AG09309 (cell line): Measurements from ENCODE around the gene ZNF687.
A peak's percentile ranks its signal among the peaks of the same experiment; 100 is the strongest.

ENCODE experiments used
- DNase-seq: peaks from one replicate; pipeline ENCODE4 v3.0.0-alpha.2; 2010; ENCODE audit warnings: low read depth
- H3K4me3 ChIP-seq: 2 replicates; pipeline ENCODE4 v1.5.1; 2011; ENCODE audit warnings: mild to moderate bottlenecking, low read depth, low read length, moderate library complexity; ENCODE audit not compliant: control insufficient read depth
- TF ChIP-seq, protein P1 (sequence below): IDR thresholded peaks from 2 replicates; pipeline ENCODE4 v1.5.1; 2011; ENCODE audit warnings: mild to moderate bottlenecking, low read depth, low read length, inconsistent platforms; ENCODE audit not compliant: insufficient read depth, control insufficient read depth; ENCODE audit errors: missing control alignments

Gene ZNF687

DNA sequence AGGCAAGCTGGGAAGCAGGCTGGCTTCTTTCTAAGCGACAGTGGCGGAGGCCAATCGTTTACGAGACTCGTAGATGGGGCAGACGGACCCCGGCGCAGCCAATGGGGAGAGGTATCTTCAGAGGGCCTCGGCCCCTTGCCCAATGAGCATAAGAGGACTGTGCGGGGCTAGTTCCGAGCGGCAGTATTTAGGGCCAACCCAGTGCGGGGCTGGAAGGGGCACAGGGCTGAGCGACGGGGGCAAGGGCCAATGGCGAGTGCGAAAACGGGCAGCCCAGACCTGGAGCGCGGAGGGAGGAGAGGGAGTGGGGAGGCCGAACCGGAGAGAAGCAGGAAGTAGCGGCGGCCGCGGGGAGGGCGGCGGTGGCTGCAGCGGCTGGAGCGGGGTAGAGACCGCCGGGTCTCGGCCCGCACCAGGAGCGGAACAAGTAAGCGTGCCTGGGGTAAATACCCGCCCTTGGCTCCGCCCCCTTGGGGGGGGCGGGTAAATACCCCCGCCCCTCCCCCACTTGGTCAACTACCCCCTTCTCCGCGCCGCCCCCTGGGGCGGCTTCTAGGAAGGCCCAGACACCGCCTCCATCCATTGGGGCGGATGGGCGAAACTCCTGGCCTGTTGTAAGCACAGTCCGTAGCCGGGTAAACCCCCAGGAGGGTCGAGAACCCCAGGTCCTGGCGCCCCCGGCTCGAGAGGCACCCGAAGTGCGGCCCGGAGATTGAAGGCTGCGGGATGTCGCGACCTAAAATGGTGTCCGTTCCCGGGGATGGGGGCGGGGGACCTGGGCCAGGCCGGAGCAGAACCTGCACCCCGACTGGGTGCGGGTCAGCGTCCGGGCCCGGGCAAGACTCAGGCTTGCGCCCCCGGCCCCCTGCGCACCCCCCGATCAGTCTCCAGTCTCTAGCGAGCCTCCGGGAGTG is at the start of gene ZNF687:
Gene ZNF687, plus strand, starts transcription at position 331 of the 914 bp plus-strand sequence. CDS start 3,993 bp downstream, outside the sequence.
- peak; percentile 100 for DNase-seq
- peak within 1 kb of the TSS; percentile 90 for H3K4me3 ChIP-seq
- TF ChIP-seq, protein P1, sequence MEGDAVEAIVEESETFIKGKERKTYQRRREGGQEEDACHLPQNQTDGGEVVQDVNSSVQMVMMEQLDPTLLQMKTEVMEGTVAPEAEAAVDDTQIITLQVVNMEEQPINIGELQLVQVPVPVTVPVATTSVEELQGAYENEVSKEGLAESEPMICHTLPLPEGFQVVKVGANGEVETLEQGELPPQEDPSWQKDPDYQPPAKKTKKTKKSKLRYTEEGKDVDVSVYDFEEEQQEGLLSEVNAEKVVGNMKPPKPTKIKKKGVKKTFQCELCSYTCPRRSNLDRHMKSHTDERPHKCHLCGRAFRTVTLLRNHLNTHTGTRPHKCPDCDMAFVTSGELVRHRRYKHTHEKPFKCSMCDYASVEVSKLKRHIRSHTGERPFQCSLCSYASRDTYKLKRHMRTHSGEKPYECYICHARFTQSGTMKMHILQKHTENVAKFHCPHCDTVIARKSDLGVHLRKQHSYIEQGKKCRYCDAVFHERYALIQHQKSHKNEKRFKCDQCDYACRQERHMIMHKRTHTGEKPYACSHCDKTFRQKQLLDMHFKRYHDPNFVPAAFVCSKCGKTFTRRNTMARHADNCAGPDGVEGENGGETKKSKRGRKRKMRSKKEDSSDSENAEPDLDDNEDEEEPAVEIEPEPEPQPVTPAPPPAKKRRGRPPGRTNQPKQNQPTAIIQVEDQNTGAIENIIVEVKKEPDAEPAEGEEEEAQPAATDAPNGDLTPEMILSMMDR, result no peak

- no peak overlapping the region for H3K4me3 ChIP-seq
- DNase-seq, result no peak
- TF ChIP-seq, protein P1, result no peak
Measured at GRCh38 chr1:151235235-151235634, 46.9 kb upstream of the ZNF687 start.

GRCh38 chr1:151237678-151238466 is 44.2 kb upstream of the ZNF687 start:
- TF ChIP-seq, protein P1, result no peak
- no peak for DNase-seq
- H3K4me3 ChIP-seq, result no peak overlapping the region

- TF ChIP-seq, protein P1, result no peak
- DNase-seq, result peak; percentile 60
- no peak overlapping the region for H3K4me3 ChIP-seq
Measured at GRCh38 chr1:151238467-151238739, 43.7 kb upstream of the ZNF687 start.

DNA sequence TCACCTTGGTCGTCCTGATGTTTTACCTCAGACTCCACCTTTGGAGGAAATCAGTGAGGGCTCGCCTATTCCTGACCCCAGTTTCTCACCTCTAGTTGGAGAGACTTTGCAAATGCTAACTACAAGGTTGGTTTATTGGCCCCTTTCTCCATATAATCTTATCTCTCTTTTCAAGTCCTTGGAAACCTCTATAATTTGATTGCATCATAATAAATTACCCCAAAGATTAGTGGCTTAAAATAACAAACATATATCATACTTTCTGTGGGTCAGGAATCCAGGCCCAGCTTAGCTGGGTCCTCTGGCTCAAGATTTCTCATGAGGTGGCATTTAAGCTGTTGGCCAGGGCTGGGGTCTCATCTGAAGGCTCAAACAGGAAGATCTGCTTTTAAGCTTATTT is 39.7 kb upstream of the ZNF687 start:
- H3K4me3 ChIP-seq, result no peak overlapping the region
- no peak for DNase-seq
- TF ChIP-seq, protein P1, result no peak

- no peak for DNase-seq
- TF ChIP-seq, protein P1, result no peak
- no peak overlapping the region for H3K4me3 ChIP-seq
Measured at GRCh38 chr1:151243683-151244216, 38.3 kb upstream of the ZNF687 start.
